Measurements from ENCODE around the gene MCHR1. TPM values are rescaled to one million over a fixed set of nuclear protein-coding genes. Genes with fewer than 3 reads are reported as not detected.

The MCHR1 gene
- polyA plus RNA-seq, 2 of the 4 experiments (the other 2 are of a cell fraction), result not detected

- Histone ChIP-seq H3K4me3 (no peak overlapping the region), H3K9me3 (no peaks in the 10 kb centered on the region), H3K4me2 (no peak overlapping the region), H3K27ac (peak overlapping the region in 1 of 2 experiments; percentile 82; a peak in 4 of 6 replicates), H3K4me1 (peaks cover 31% of the 10 kb centered on the region)
- no peak for ATAC-seq
- FAIRE-seq, result no peak
- POLR2A ChIA-PET, result interaction anchor here (0.6 kb wide), 1 partner anchor 113 kb away, joined by 4 read pairs; no protein-coding TSS in a partner anchor
- no peak for TF ChIP-seq CHD2 (IDR thresholded peaks at IDR 0.05; ENCODE audit: low read length, partially characterized antibody)
- no peak for TF ChIP-seq RAD21 (conservative IDR thresholded peaks at IDR 0.05 in 1 of 2, IDR thresholded peaks at IDR 0.05 in 1 of 2)
- no peak for TF ChIP-seq CBX8 (IDR thresholded peaks at IDR 0.05)
- no peak for TF ChIP-seq CBX2 (IDR thresholded peaks at IDR 0.05; ENCODE audit: borderline replicate concordance, low read depth)
- no peak for TF ChIP-seq E2F6 (IDR thresholded peaks at IDR 0.05; ENCODE audit: borderline replicate concordance, low read depth)
- no peak for TF ChIP-seq SREBF2 (IDR thresholded peaks at IDR 0.05)
- no peak for TF ChIP-seq HES2 (IDR thresholded peaks at IDR 0.05)
- TF ChIP-seq FOXS1 (CRISPR knock-in tag; IDR thresholded peaks at IDR 0.05), result no peak
- TF ChIP-seq MAFK (IDR thresholded peaks at IDR 0.05; ENCODE audit: partially characterized antibody), result no peak
- TF ChIP-seq RCOR1 (IDR thresholded peaks at IDR 0.05; ENCODE audit: low read depth, low read length), result no peak
- no peak for TF ChIP-seq CHD4 (IDR thresholded peaks at IDR 0.05; ENCODE audit: borderline replicate concordance)
- no peak for TF ChIP-seq MYC (IDR thresholded peaks at IDR 0.05; ENCODE audit: borderline replicate concordance, low read length)
- no peak for TF ChIP-seq NR3C1 (IDR thresholded peaks at IDR 0.05)
- no peak for TF ChIP-seq HMGXB4 (CRISPR knock-in tag; IDR thresholded peaks at IDR 0.05; ENCODE audit: borderline replicate concordance)
- TF ChIP-seq GATA3 (IDR thresholded peaks at IDR 0.05; ENCODE audit: borderline replicate concordance), result no peak
- no peak for TF ChIP-seq NPAS2 (CRISPR knock-in tag; IDR thresholded peaks at IDR 0.05; ENCODE audit: borderline replicate concordance)
- no peak for TF ChIP-seq FOSL2 (IDR thresholded peaks at IDR 0.05)
- no peak for TF ChIP-seq FOSL2 (CRISPR knock-in tag; IDR thresholded peaks at IDR 0.05)
- no peak for TF ChIP-seq ESRRA (IDR thresholded peaks at IDR 0.05; ENCODE audit: borderline replicate concordance, low read length)
- no peak for TF ChIP-seq SMC3 (IDR thresholded peaks at IDR 0.05)
- DNase-seq (ENCODE audit: low read depth in 1 of 2, low spot score in 1 of 2), result no peak
- WGBS (ENCODE audit: missing lambda C conversion rate), result 90% methylated on average over 4 of the region's 4 CpGs
- CTCF ChIA-PET, result interaction anchor here (0.6 to 1.6 kb wide), 4 partner anchors 109 to 206 kb away, joined by 3 to 5 read pairs (median 4); no protein-coding TSS in a partner anchor
Observed at GRCh38 chr22:40642316-40642715, 37.0 kb upstream of the MCHR1 start.

- POLR2A ChIA-PET, result interaction anchor here (0.6 kb wide), 1 partner anchor 189 kb away, joined by 5 read pairs; no protein-coding TSS in a partner anchor
- peak overlapping the region; percentile 74 for H3K4me2 ChIP-seq
Observed at GRCh38 chr22:40645579-40646197, 33.6 kb upstream of the MCHR1 start.

GRCh38 chr22:40648386-40648785 lies 30.9 kb upstream of the MCHR1 start:
- Histone ChIP-seq H3K4me1 (peaks cover 38% of the 10 kb centered on the region), H3K9me3 (no peaks in the 10 kb centered on the region), H3K4me2 (no peak overlapping the region), H3K4me3 (no peak overlapping the region), H3K27ac (peak overlapping the region in 1 of 2 experiments; percentile 82; a peak in 3 of 6 replicates)
- ATAC-seq, result no peak
- TF ChIP-seq E2F6 (IDR thresholded peaks at IDR 0.05; ENCODE audit: borderline replicate concordance, low read depth) (no peak), CBX8 (IDR thresholded peaks at IDR 0.05) (no peak), EP300 (IDR thresholded peaks at IDR 0.05) (no peak), BHLHE40 (IDR thresholded peaks at IDR 0.05; ENCODE audit: low read depth, low read length) (no peak), HOXB13 (CRISPR knock-in tag; IDR thresholded peaks at IDR 0.05; ENCODE audit: low read depth) (no peak), HES2 (IDR thresholded peaks at IDR 0.05) (no peak), CEBPB (IDR thresholded peaks at IDR 0.05) (no peak), SREBF2 (IDR thresholded peaks at IDR 0.05) (no peak), NPAS2 (CRISPR knock-in tag; IDR thresholded peaks at IDR 0.05; ENCODE audit: borderline replicate concordance) (no peak), TFCP2L1 (CRISPR knock-in tag; IDR thresholded peaks at IDR 0.05) (no peak), MAX (IDR thresholded peaks at IDR 0.05) (no peak), EHF (CRISPR knock-in tag; IDR thresholded peaks at IDR 0.05) (no peak)
- 95% methylated on average over 10 of the region's 10 CpGs for WGBS (ENCODE audit: missing lambda C conversion rate)
- FAIRE-seq, result no peak
- POLR2A ChIA-PET, result no interaction called here
- CTCF ChIA-PET, result interaction anchor here (0.9 kb wide), 1 partner anchor 212 kb away, joined by 3 read pairs; no protein-coding TSS in a partner anchor
- no peak for DNase-seq (ENCODE audit: low read depth in 1 of 2, low spot score in 1 of 2)

More at GRCh38 chr22:40645579-40646197, 33.6 kb upstream of the MCHR1 start:
- 41% methylated on average over 4 of the region's 4 CpGs for WGBS (ENCODE audit: missing lambda C conversion rate)
- peaks cover 25% of the 10 kb centered on the region for H3K4me1 ChIP-seq
- H3K4me3 ChIP-seq, result no peak overlapping the region
- no peak for FAIRE-seq
- no peaks in the 10 kb centered on the region for H3K9me3 ChIP-seq
- CTCF ChIA-PET, result interaction anchor here (0.6 to 4.5 kb wide), 36 partner anchors 9 to 253 kb away, joined by 3 to 87 read pairs (median 4); partner anchors contain the start of genes MRTFA and SLC25A17
- peak overlapping the region; percentile 82 for H3K27ac ChIP-seq
- no peak for TF ChIP-seq NFE2L2 (conservative IDR thresholded peaks at IDR 0.05; ENCODE audit: low read length)
- TF ChIP-seq KDM1A (IDR thresholded peaks at IDR 0.05; ENCODE audit: low read depth), result peak; percentile 94
- no peak for ATAC-seq
- no peak for DNase-seq (ENCODE audit: low read depth in 1 of 2, low spot score in 1 of 2)

Data from A549 (cell line).